Suprapubic skin (tissue), 4 donors: Measurements from ENCODE around the gene AMPD2.

Experiments
- POLR2A ChIP-seq, 2 donors: fragments of 450-650 bp; IDR thresholded peaks; one replicate each; pipeline ENCODE4 v1.6.1; 2017; ENCODE audit warnings: antibody characterized with exemption in 2 of 2, mild to moderate bottlenecking in 2 of 2, moderate library complexity in 2 of 2
- POLR2AphosphoS5 ChIP-seq, 3 donors: sonication (generic); formaldehyde crosslinking; IDR thresholded peaks; one replicate each; pipeline ENCODE4 v1.6.1; 2017; ENCODE audit warnings: antibody characterized with exemption in 3 of 3
- TF ChIP-seq, protein P1 (sequence below), 2 donors: fragments of 200-600 bp in 1 of 2; fragments of 450-650 bp in 1 of 2; sonication (generic) in 1 of 2; IDR thresholded peaks; one replicate each; pipeline ENCODE4 v1.5.1; 2016 to 2019; ENCODE audit warnings: antibody characterized with exemption in 2 of 2, mild to moderate bottlenecking in 1 of 2, moderate library complexity in 1 of 2

- TF ChIP-seq POLR2A (IDR thresholded peaks at IDR 0.05) (no peak), POLR2AphosphoS5 (IDR thresholded peaks at IDR 0.05) (no peak)
- TF ChIP-seq, protein P1, sequence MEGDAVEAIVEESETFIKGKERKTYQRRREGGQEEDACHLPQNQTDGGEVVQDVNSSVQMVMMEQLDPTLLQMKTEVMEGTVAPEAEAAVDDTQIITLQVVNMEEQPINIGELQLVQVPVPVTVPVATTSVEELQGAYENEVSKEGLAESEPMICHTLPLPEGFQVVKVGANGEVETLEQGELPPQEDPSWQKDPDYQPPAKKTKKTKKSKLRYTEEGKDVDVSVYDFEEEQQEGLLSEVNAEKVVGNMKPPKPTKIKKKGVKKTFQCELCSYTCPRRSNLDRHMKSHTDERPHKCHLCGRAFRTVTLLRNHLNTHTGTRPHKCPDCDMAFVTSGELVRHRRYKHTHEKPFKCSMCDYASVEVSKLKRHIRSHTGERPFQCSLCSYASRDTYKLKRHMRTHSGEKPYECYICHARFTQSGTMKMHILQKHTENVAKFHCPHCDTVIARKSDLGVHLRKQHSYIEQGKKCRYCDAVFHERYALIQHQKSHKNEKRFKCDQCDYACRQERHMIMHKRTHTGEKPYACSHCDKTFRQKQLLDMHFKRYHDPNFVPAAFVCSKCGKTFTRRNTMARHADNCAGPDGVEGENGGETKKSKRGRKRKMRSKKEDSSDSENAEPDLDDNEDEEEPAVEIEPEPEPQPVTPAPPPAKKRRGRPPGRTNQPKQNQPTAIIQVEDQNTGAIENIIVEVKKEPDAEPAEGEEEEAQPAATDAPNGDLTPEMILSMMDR (IDR thresholded peaks at IDR 0.05): no peak
Observed at GRCh38 chr1:109589177-109589576, 30.5 kb upstream of the AMPD2 start.
